Measurements from ENCODE around the gene RNF213. TPM values are rescaled to one million over a fixed set of nuclear protein-coding genes. Genes with fewer than 3 reads are reported as not detected.

RNF213 gene
- total RNA-seq, 1 donor, result 134 TPM

DNA sequence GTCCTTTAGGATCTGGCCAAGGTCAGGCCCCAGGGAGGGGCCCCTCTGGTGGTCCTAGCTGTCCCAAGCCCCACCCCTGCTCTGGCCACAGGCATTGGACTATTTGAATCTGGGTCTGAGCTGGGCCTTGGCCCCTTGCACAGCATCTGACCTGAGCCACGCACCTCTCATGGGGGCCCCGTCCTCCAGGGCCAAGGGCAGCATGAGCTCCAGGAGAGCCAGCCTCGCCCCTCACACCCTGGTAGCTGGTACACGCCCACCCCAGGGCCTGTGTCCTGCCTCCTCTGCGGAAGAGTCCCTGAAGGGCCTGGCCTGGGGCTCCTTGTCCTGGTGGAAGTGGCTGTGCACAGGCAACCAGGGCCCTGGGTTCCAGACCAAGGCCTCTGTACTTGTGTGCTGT, 178.2 kb downstream of the RNF213 start:
- no peak overlapping the region for H2AFZ ChIP-seq (ENCODE audit: low read length)
- peaks cover 5% of the 10 kb centered on the region for H4K20me1 ChIP-seq (ENCODE audit: insufficient read depth, low read length)
- TF ChIP-seq, protein P1, sequence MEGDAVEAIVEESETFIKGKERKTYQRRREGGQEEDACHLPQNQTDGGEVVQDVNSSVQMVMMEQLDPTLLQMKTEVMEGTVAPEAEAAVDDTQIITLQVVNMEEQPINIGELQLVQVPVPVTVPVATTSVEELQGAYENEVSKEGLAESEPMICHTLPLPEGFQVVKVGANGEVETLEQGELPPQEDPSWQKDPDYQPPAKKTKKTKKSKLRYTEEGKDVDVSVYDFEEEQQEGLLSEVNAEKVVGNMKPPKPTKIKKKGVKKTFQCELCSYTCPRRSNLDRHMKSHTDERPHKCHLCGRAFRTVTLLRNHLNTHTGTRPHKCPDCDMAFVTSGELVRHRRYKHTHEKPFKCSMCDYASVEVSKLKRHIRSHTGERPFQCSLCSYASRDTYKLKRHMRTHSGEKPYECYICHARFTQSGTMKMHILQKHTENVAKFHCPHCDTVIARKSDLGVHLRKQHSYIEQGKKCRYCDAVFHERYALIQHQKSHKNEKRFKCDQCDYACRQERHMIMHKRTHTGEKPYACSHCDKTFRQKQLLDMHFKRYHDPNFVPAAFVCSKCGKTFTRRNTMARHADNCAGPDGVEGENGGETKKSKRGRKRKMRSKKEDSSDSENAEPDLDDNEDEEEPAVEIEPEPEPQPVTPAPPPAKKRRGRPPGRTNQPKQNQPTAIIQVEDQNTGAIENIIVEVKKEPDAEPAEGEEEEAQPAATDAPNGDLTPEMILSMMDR (IDR thresholded peaks at IDR 0.05; ENCODE audit: extremely low read depth, low read depth, low read length), result no peak
- no peaks in the 10 kb centered on the region for H3K36me3 ChIP-seq (ENCODE audit: insufficient read depth, low read length)
- H3K9me3 ChIP-seq (ENCODE audit: low read depth, low read length), result no peaks in the 10 kb centered on the region
- H3K27ac ChIP-seq (ENCODE audit: low read depth, low read length), result no peak overlapping the region
- DNase-seq (ENCODE audit: insufficient read length, low spot score, missing footprints), result no peak
- peaks cover 6% of the 10 kb centered on the region for H3K27me3 ChIP-seq (ENCODE audit: insufficient read depth, low read length)
- no peaks in the 10 kb centered on the region for H3K4me1 ChIP-seq (ENCODE audit: insufficient read depth, low read length)
- no peaks in the 10 kb centered on the region for H3K79me2 ChIP-seq (ENCODE audit: insufficient read depth, low read length)
- no peak overlapping the region for H3K4me2 ChIP-seq (ENCODE audit: insufficient read depth, low read length)
- no peak overlapping the region for H3K4me3 ChIP-seq (ENCODE audit: insufficient read depth, low read length)

DNA sequence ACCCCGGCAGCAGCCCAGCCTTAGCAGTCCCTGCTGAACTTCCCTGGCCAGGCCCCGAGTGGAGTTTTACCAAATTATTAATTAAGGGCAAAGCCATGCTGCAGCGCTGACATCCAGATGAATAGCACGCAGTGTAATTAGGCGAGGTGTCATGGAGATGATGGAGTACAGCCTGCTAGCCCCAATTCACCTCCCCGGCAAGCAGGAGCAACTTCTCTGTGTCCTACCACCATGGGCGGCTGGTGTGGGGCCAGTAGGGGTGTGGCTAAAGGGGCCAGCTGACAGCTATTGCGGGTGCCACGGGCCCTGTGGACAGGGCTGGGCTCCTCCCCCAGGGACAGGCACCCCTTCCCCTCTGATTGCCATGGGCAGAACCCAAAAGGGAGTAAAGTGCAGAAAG, 178.8 kb downstream of the RNF213 start:
- peaks cover 5% of the 10 kb centered on the region for H4K20me1 ChIP-seq (ENCODE audit: insufficient read depth, low read length)
- no peaks in the 10 kb centered on the region for H3K79me2 ChIP-seq (ENCODE audit: insufficient read depth, low read length)
- H3K9me3 ChIP-seq (ENCODE audit: low read depth, low read length), result no peaks in the 10 kb centered on the region
- no peak overlapping the region for H3K4me3 ChIP-seq (ENCODE audit: insufficient read depth, low read length)
- no peaks in the 10 kb centered on the region for H3K4me1 ChIP-seq (ENCODE audit: insufficient read depth, low read length)
- no peak overlapping the region for H3K4me2 ChIP-seq (ENCODE audit: insufficient read depth, low read length)
- H3K27me3 ChIP-seq (ENCODE audit: insufficient read depth, low read length), result peaks cover 6% of the 10 kb centered on the region
- DNase-seq (ENCODE audit: insufficient read length, low spot score, missing footprints), result no peak
- H3K27ac ChIP-seq (ENCODE audit: low read depth, low read length), result no peak overlapping the region
- no peak overlapping the region for H2AFZ ChIP-seq (ENCODE audit: low read length)
- no peaks in the 10 kb centered on the region for H3K36me3 ChIP-seq (ENCODE audit: insufficient read depth, low read length)
- TF ChIP-seq, protein P1 (IDR thresholded peaks at IDR 0.05; ENCODE audit: extremely low read depth, low read depth, low read length), result no peak

- no peak overlapping the region for H2AFZ ChIP-seq (ENCODE audit: low read length)
- no peak overlapping the region for H3K27ac ChIP-seq (ENCODE audit: low read depth, low read length)
- peaks cover 12% of the 10 kb centered on the region for H3K27me3 ChIP-seq (ENCODE audit: insufficient read depth, low read length)
- peaks cover 5% of the 10 kb centered on the region for H4K20me1 ChIP-seq (ENCODE audit: insufficient read depth, low read length)
- TF ChIP-seq, protein P1 (IDR thresholded peaks at IDR 0.05; ENCODE audit: extremely low read depth, low read depth, low read length), result no peak
- H3K4me2 ChIP-seq (ENCODE audit: insufficient read depth, low read length), result no peak overlapping the region
- H3K79me2 ChIP-seq (ENCODE audit: insufficient read depth, low read length), result no peaks in the 10 kb centered on the region
- DNase-seq (ENCODE audit: insufficient read length, low spot score, missing footprints), result peak; percentile 97
- no peaks in the 10 kb centered on the region for H3K36me3 ChIP-seq (ENCODE audit: insufficient read depth, low read length)
- no peak overlapping the region for H3K4me3 ChIP-seq (ENCODE audit: insufficient read depth, low read length)
- H3K4me1 ChIP-seq (ENCODE audit: insufficient read depth, low read length), result no peaks in the 10 kb centered on the region
- no peaks in the 10 kb centered on the region for H3K9me3 ChIP-seq (ENCODE audit: low read depth, low read length)
Observed at GRCh38 chr17:80441133-80441578, 180.5 kb downstream of the RNF213 start.

- TF ChIP-seq, protein P1 (IDR thresholded peaks at IDR 0.05; ENCODE audit: extremely low read depth, low read depth, low read length), result no peak
- no peaks in the 10 kb centered on the region for H3K9me3 ChIP-seq (ENCODE audit: low read depth, low read length)
- no peak overlapping the region for H2AFZ ChIP-seq (ENCODE audit: low read length)
- no peak for DNase-seq (ENCODE audit: insufficient read length, low spot score, missing footprints)
- H3K36me3 ChIP-seq (ENCODE audit: insufficient read depth, low read length), result no peaks in the 10 kb centered on the region
- no peaks in the 10 kb centered on the region for H3K4me1 ChIP-seq (ENCODE audit: insufficient read depth, low read length)
- H3K4me2 ChIP-seq (ENCODE audit: insufficient read depth, low read length), result no peak overlapping the region
- no peak overlapping the region for H3K4me3 ChIP-seq (ENCODE audit: insufficient read depth, low read length)
- no peaks in the 10 kb centered on the region for H3K79me2 ChIP-seq (ENCODE audit: insufficient read depth, low read length)
- peaks cover 5% of the 10 kb centered on the region for H4K20me1 ChIP-seq (ENCODE audit: insufficient read depth, low read length)
- no peak overlapping the region for H3K27ac ChIP-seq (ENCODE audit: low read depth, low read length)
- peaks cover 12% of the 10 kb centered on the region for H3K27me3 ChIP-seq (ENCODE audit: insufficient read depth, low read length)
Observed at GRCh38 chr17:80441598-80442322, 181.1 kb downstream of the RNF213 start.
